Stomach (tissue), 9 donors: Measurements from ENCODE around the gene SPATA6L. TPM values are rescaled to one million over a fixed set of nuclear protein-coding genes. Genes with fewer than 3 reads are reported as not detected.

ENCODE experiments used
- DNase-seq, 2 donors: peaks; one replicate each; pipeline versions ENCODE4 v3.0.0 to v3.0.0-alpha.2; 2013 to 2019
- H3K27ac ChIP-seq, 5 donors: fragments of 200-600 bp in 4 of 5; sonication (generic) in 4 of 5; one replicate each; pipeline ENCODE4 v1.5.1; 2013 to 2019; ENCODE audit warnings: mild to moderate bottlenecking in 1 of 5, moderate library complexity in 1 of 5
- H3K27me3 ChIP-seq, 3 donors: fragments of 200-600 bp; sonication (generic); one replicate each; pipeline ENCODE4 v1.5.1; 2017 to 2019; ENCODE audit warnings: mixed run types in 1 of 3
- H3K36me3 ChIP-seq, 4 donors: fragments of 200-600 bp; sonication (generic); 1 replicate in 3 of 4; 2 replicates in 1 of 4; pipeline ENCODE4 v1.5.1; 2016 to 2019
- H3K4me1 ChIP-seq, 4 donors: fragments of 200-600 bp; sonication (generic); one replicate each; pipeline ENCODE4 v1.5.1; 2016 to 2019
- H3K4me3 ChIP-seq, 4 donors: fragments of 200-600 bp; sonication (generic) in 3 of 4; one replicate each; pipeline ENCODE4 v1.5.1; 2016 to 2019; ENCODE audit warnings: mild to moderate bottlenecking in 1 of 4
- H3K9me3 ChIP-seq, 4 donors: fragments of 200-600 bp; sonication (generic); one replicate each; pipeline ENCODE4 v1.5.1; 2016 to 2019
- CTCF ChIP-seq, 7 experiments: fragments of 450-650 bp in 4 of 7; fragments of 200-600 bp in 3 of 7; sonication (generic) in 3 of 7; IDR thresholded peaks; one replicate each; pipeline ENCODE4 v1.5.1; 2016 to 2019; ENCODE audit warnings: antibody characterized with exemption in 7 of 7, control low read depth in 2 of 7, mild to moderate bottlenecking in 1 of 7
- EP300 ChIP-seq: sonication (generic); formaldehyde crosslinking; IDR thresholded peaks from one replicate; pipeline ENCODE4 v1.6.1; 2017; ENCODE audit warnings: antibody characterized with exemption
- POLR2A ChIP-seq, 4 donors: fragments of 450-650 bp; IDR thresholded peaks; one replicate each; pipeline ENCODE4 v1.6.1; 2016; ENCODE audit warnings: antibody characterized with exemption in 4 of 4, control low read depth in 2 of 4, mild to moderate bottlenecking in 1 of 4, moderate library complexity in 1 of 4
- POLR2AphosphoS5 ChIP-seq, 3 donors: sonication (generic); formaldehyde crosslinking; IDR thresholded peaks; one replicate each; pipeline ENCODE4 v1.6.1; 2016; ENCODE audit warnings: antibody characterized with exemption in 3 of 3
- WGBS, 5 donors: extraction: QIAGEN DNeasy Blood & Tissue Kit in 3 of 5; methylation state at CpG; one replicate each; pipeline versions ENCODE4 v1.1.5 to v1.1.7; 2013 to 2018; 5-methylcytosine and 5-hydroxymethylcytosine counted together
- intact Hi-C: fragments of 100-400 bp; cut with DNase I; formaldehyde crosslinking; loops from one replicate; pipeline ENCODE4 v1.15.1; 2023; ENCODE audit warnings: low total_unique reads
- polyA plus RNA-seq, 3 donors: library from polyadenylated mRNA; stranded (reverse); fragments of 200-250 nt; gene quantifications; one replicate each; pipeline ENCODE4 v1.2.3, GENCODE V29; 2013
- total RNA-seq, 5 donors: library from RNA; depleted of rRNA; stranded (reverse); fragments of >200 nt; gene quantifications; one replicate each; pipeline versions ENCODE4 v1.1.0 to v1.2.3, GENCODE V29; 2014 to 2016
- donor health status: healthy with polysubstance abuse.
- donor health status: Bipolar disorder and iron deficiency.
- donor health status: healthy.

SPATA6L gene
- total and polyA plus RNA-seq, 8 donors = 2.3 to 32.7 (median 5.4) TPM

DNA sequence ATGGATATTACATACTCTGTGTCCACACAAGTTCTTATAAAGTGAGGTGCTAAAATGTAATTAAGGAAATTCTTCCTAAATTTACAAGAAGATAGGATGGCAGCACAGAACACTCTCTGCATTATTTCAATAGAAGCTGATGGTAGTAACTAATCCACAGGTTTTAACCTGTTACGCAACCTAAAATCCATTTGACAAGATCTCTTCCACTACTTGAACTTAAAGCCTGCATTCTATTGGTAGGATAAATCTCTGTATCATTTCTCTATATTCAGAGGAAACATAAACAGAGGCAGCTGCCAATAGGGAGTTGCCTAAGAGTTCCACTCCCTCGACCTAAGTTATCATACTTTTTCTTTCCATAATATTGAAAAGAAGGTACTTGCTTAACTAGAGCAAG is 34.7 kb upstream of the SPATA6L start:
- no peak for DNase-seq
- Histone ChIP-seq H3K4me1 (peaks cover 0 to 28% (median 10%) of the 10 kb centered on the region in 4 donors), H3K4me3 (no peak overlapping the region), H3K27ac (no peak overlapping the region), H3K9me3 (no peaks in the 10 kb centered on the region), H3K27me3 (no peaks in the 10 kb centered on the region), H3K36me3 (peaks cover 3 to 91% (median 85%) of the 10 kb centered on the region in 4 donors)
- intact Hi-C loops = no loop called here
- TF ChIP-seq POLR2A (IDR thresholded peaks at IDR 0.05) (no peak), CTCF (IDR thresholded peaks at IDR 0.05) (no peak), EP300 (no peak), POLR2AphosphoS5 (IDR thresholded peaks at IDR 0.05) (no peak)
- 60 to 76% (median 69%) methylated on average over 2 of the region's 2 CpGs for WGBS, 5 donors

GRCh38 chr9:4700091-4700490 is 33.8 kb upstream of the SPATA6L start:
- TF ChIP-seq CTCF (IDR thresholded peaks at IDR 0.05) = no peak
- TF ChIP-seq POLR2AphosphoS5 (IDR thresholded peaks at IDR 0.05) = no peak
- Histone ChIP-seq H3K27ac (no peak overlapping the region), H3K27me3 (no peaks in the 10 kb centered on the region), H3K9me3 (no peaks in the 10 kb centered on the region), H3K36me3 (peaks cover 0 to 91% (median 88%) of the 10 kb centered on the region in 4 donors), H3K4me1 (peaks cover 0 to 28% (median 14%) of the 10 kb centered on the region in 4 donors), H3K4me3 (no peak overlapping the region)
- WGBS, 5 donors = 53 to 73% (median 64%) methylated on average over 3 of the region's 3 CpGs
- peak in 1 of 2 donors; percentile 9 for DNase-seq
- intact Hi-C loops = no loop called here

DNA sequence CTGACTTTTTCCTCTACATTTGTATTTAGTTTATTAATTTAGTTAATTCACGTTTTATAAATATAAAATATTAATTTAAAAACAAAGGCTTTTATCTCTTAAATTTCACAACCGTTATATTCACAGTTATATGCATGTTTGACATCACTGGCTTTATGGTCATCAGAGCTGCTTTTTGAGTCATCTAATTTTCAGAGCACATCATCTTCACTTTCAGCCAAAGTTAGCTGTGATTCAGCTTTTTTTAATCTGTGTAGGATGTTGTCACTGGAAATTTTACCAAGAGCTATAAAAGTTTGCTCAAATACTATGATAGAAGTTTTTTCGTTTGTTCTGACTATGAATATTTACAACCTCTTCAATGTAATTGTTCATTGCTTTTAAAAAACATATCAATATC is 25.5 kb upstream of the SPATA6L start:
- Histone ChIP-seq H3K36me3 (peaks cover 0 to 72% (median 68%) of the 10 kb centered on the region in 4 donors), H3K4me3 (no peak overlapping the region), H3K27ac (no peak overlapping the region), H3K4me1 (peaks cover 7 to 50% (median 27%) of the 10 kb centered on the region in 4 donors), H3K27me3 (no peaks in the 10 kb centered on the region), H3K9me3 (no peaks in the 10 kb centered on the region)
- DNase-seq = no peak
- intact Hi-C loops = no loop called here
- TF ChIP-seq POLR2A (IDR thresholded peaks at IDR 0.05) (no peak), EP300 (no peak), POLR2AphosphoS5 (IDR thresholded peaks at IDR 0.05) (no peak), CTCF (IDR thresholded peaks at IDR 0.05) (no peak)
- WGBS, 5 donors = 80 to 90% (median 86%) methylated on average over 3 of the region's 3 CpGs

GRCh38 chr9:4690144-4690543 is 23.9 kb upstream of the SPATA6L start:
- DNase-seq = no peak
- TF ChIP-seq POLR2AphosphoS5 (IDR thresholded peaks at IDR 0.05) (no peak), EP300 (no peak), CTCF (IDR thresholded peaks at IDR 0.05) (no peak), POLR2A (IDR thresholded peaks at IDR 0.05) (no peak)
- Histone ChIP-seq H3K9me3 (no peaks in the 10 kb centered on the region), H3K27ac (no peak overlapping the region), H3K27me3 (no peaks in the 10 kb centered on the region), H3K36me3 (peaks cover 5 to 76% (median 66%) of the 10 kb centered on the region in 4 donors), H3K4me3 (no peak overlapping the region), H3K4me1 (peaks cover 7 to 56% (median 28%) of the 10 kb centered on the region in 4 donors)
- 80 to 89% (median 87%) methylated on average over 4 of the region's 4 CpGs for WGBS, 5 donors
- intact Hi-C loops = no loop called here
